K562 (cell line): ENCODE results near the gene RAP1GAP2. TPM values are rescaled to one million over a fixed set of nuclear protein-coding genes. Genes with fewer than 3 reads are reported as not detected.

ENCODE experiments used
- ATAC-seq: fragments of 200-7000 bp; cut with Tn5 transposase; 3 replicates; pipeline ENCODE4 v1.9.1; 2020; ENCODE audit warnings: moderate library complexity
- BruUV-seq: library from RNA; stranded (reverse); fragments of 400-500 nt; replicated peaks from 2 replicates; lab custom pipeline; 2021; lab: Mats Ljungman, UMichigan
- CTCF ChIA-PET: fragments of 300-600 bp; formaldehyde crosslinking; extraction: SDS; loops from one replicate; lab custom pipeline; 2021; ENCODE audit warnings: low intra/inter-chr PET ratio; lab: Yijun Ruan, JAX
- POLR2A ChIA-PET: fragments of 300-600, 350-650 bp; sonication (Branson Sonifier 250); formaldehyde crosslinking; extraction: SDS; loops from one replicate; lab custom pipeline; 2021; ENCODE audit warnings: antibody characterized with exemption, inconsistent platforms; lab: Yijun Ruan, JAX
- DNase-seq, 4 experiments: peaks; one replicate each; pipeline versions ENCODE4 v3.0.0 to v3.0.0-alpha.2; 2011 to 2018; ENCODE audit warnings: low spot score in 3 of 4, mixed read lengths in 3 of 4; ENCODE audit errors: extremely low read depth in 1 of 4
- FAIRE-seq: peaks from 2 replicates; lab custom pipeline; 2011; peaks lifted over from hg19 to GRCh38; lab: Jason Lieb, UNC
- H2AFZ ChIP-seq: 2 replicates; pipeline ENCODE4 v1.6.0; 2011; ENCODE audit warnings: low read depth, low read length, control low read depth, inconsistent platforms
- H3K27ac ChIP-seq: fragments of 200-600 bp; 3 replicates; pipeline ENCODE4 v1.8.0; 2011; ENCODE audit warnings: low read depth, mild to moderate bottlenecking, control low read depth, inconsistent platforms, low read length, moderate library complexity, mixed read lengths; ENCODE audit errors: extremely low read depth
- H3K27me3 ChIP-seq, 2 experiments: fragments of 300-600 bp in 1 of 2; 2 replicates in 1 of 2; 3 replicates in 1 of 2; pipeline versions ENCODE4 v1.6.0 to v1.8.0; 2011; ENCODE audit warnings: inconsistent platforms in 2 of 2, low read length in 2 of 2, mild to moderate bottlenecking in 1 of 2, mixed read lengths in 1 of 2, moderate library complexity in 1 of 2; ENCODE audit not compliant: control insufficient read depth in 2 of 2, insufficient read depth in 2 of 2
- H3K36me3 ChIP-seq: fragments of 300-600 bp; 3 replicates; pipeline ENCODE4 v1.8.0; 2011; ENCODE audit warnings: mild to moderate bottlenecking, low read length, inconsistent platforms; ENCODE audit not compliant: control insufficient read depth, insufficient read depth
- H3K4me1 ChIP-seq, 2 experiments: fragments of 200-600 bp in 1 of 2; replicated peaks in 1 of 2; 2 replicates in 1 of 2; 3 replicates in 1 of 2; pipeline versions ENCODE4 v1.5.1 to v1.8.0; 2011; ENCODE audit warnings: inconsistent platforms in 2 of 2, low read length in 2 of 2, mild to moderate bottlenecking in 1 of 2, mixed read lengths in 1 of 2, moderate library complexity in 1 of 2; ENCODE audit not compliant: control insufficient read depth in 2 of 2, insufficient read depth in 2 of 2
- H3K4me2 ChIP-seq: 2 replicates; pipeline ENCODE4 v1.6.1; 2011; ENCODE audit warnings: low read length, control low read depth, inconsistent platforms, mixed read lengths; ENCODE audit not compliant: insufficient read depth
- H3K4me3 ChIP-seq: fragments of 200-600 bp; sonication (generic), shearing (Covaris generic); 2 replicates; pipeline ENCODE4 v1.5.1; 2016; ENCODE audit warnings: control low read depth, inconsistent platforms
- H3K79me2 ChIP-seq: fragments of 200-600 bp; 3 replicates; pipeline ENCODE4 v1.8.0; 2011; ENCODE audit warnings: low read length, inconsistent platforms; ENCODE audit not compliant: control insufficient read depth, insufficient read depth
- H3K9ac ChIP-seq, 2 experiments: 2 replicates each; pipeline versions ENCODE4 v1.6.0 to v1.6.1; 2011; ENCODE audit warnings: low read depth in 2 of 2, low read length in 2 of 2, control low read depth in 1 of 2, inconsistent platforms in 1 of 2, mild to moderate bottlenecking in 1 of 2, mixed read lengths in 1 of 2; ENCODE audit not compliant: insufficient read depth in 1 of 2
- H3K9me1 ChIP-seq: one replicate; pipeline ENCODE4 v1.6.0; 2011; ENCODE audit warnings: inconsistent platforms, mild to moderate bottlenecking, low read length, moderate library complexity; ENCODE audit not compliant: control insufficient read depth, insufficient read depth
- H3K9me3 ChIP-seq: replicated peaks from 2 replicates; pipeline ENCODE4 v1.5.1; 2011; ENCODE audit warnings: low read depth, low read length, inconsistent platforms; ENCODE audit not compliant: control insufficient read depth, insufficient read depth
- H4K20me1 ChIP-seq: replicated peaks from 2 replicates; pipeline ENCODE4 v1.6.1; 2011; ENCODE audit warnings: low read length, inconsistent platforms, mixed read lengths; ENCODE audit not compliant: control insufficient read depth, insufficient read depth
- DPF2 ChIP-seq: fragments of 450-650 bp; IDR thresholded peaks from 2 replicates; pipeline ENCODE4 v1.6.1; 2016
- EHMT2 ChIP-seq: fragments of 450-650 bp; IDR thresholded peaks from 2 replicates; pipeline ENCODE4 v1.6.1; 2018; ENCODE audit warnings: antibody characterized with exemption
- FIP1L1 ChIP-seq: fragments of 200-400 bp; formaldehyde crosslinking; IDR thresholded peaks from 2 replicates; pipeline ENCODE4 v1.6.1; 2018; ENCODE audit warnings: mild to moderate bottlenecking, low read depth, low read length; ENCODE audit not compliant: poor library complexity, severe bottlenecking
- MIER1 ChIP-seq: fragments of 450-650 bp; IDR thresholded peaks from 2 replicates; pipeline ENCODE4 v1.6.1; 2016; ENCODE audit warnings: antibody characterized with exemption, mild to moderate bottlenecking, low read depth
- MLX ChIP-seq, 2 experiments: fragments of 450-650 bp in 1 of 2; sonication (generic) in 1 of 2; formaldehyde crosslinking; conservative IDR thresholded peaks; 2 replicates each; pipeline versions ENCODE4 v1.4.0 to v1.8.1; 2020 to 2022; ENCODE audit warnings: mild to moderate bottlenecking in 1 of 2, missing genetic modification reagents in 1 of 2
- NUFIP1 ChIP-seq: fragments of 450-650 bp; IDR thresholded peaks from 2 replicates; pipeline ENCODE4 v1.6.1; 2018; ENCODE audit not compliant: partially characterized antibody
- PHB ChIP-seq: fragments of 250-450 bp; sonication (Bioruptor Pico); IDR thresholded peaks from 2 replicates; pipeline ENCODE4 v1.5.0; 2021
- SOX6 ChIP-seq: fragments of 450-650 bp; IDR thresholded peaks from 2 replicates; pipeline ENCODE4 v1.6.1; 2014; ENCODE audit warnings: mild to moderate bottlenecking
- SPI1 ChIP-seq: IDR thresholded peaks from 2 replicates; pipeline ENCODE4 v1.6.1; 2011; ENCODE audit warnings: low read depth, low read length, control low read depth, borderline replicate concordance
- STAT5B ChIP-seq: fragments of 250-450 bp; sonication (Bioruptor Pico); IDR thresholded peaks from 2 replicates; pipeline ENCODE4 v1.8.0; 2021; ENCODE audit warnings: mild to moderate bottlenecking, inconsistent platforms
- TFE3 ChIP-seq: fragments of 450-650 bp; formaldehyde crosslinking; IDR thresholded peaks from 2 replicates; pipeline ENCODE4 v1.4.0; 2020; ENCODE audit warnings: mild to moderate bottlenecking, mixed read lengths
- ZNF263 ChIP-seq: sonication (generic); formaldehyde crosslinking; IDR thresholded peaks from 2 replicates; pipeline ENCODE4 v1.8.0; 2022; ENCODE audit warnings: mild to moderate bottlenecking, missing genetic modification reagents, borderline replicate concordance
- ZNF561 ChIP-seq: fragments of 450-650 bp; formaldehyde crosslinking; conservative IDR thresholded peaks from 2 replicates; pipeline ENCODE4 v1.4.0; 2020; ENCODE audit warnings: mild to moderate bottlenecking, moderate library complexity
- ZNF655 ChIP-seq: fragments of 250-450 bp; sonication (Bioruptor Pico); IDR thresholded peaks from 2 replicates; pipeline ENCODE4 v1.5.0; 2021
- ZZZ3 ChIP-seq: fragments of 450-650 bp; IDR thresholded peaks from 2 replicates; pipeline ENCODE4 v1.6.1; 2016; ENCODE audit warnings: antibody characterized with exemption, mild to moderate bottlenecking, moderate library complexity
- WGBS: fragments of 100-300 bp; shearing (Covaris generic); methylation state at CpG from one replicate; pipeline ENCODE4 v1.1.6; 2016; ENCODE audit warnings: low coverage, mixed read lengths; ENCODE audit not compliant: insufficient coverage; ENCODE audit errors: missing lambda C conversion rate; 5-methylcytosine and 5-hydroxymethylcytosine counted together
- in situ Hi-C: fragments of 300-500 bp; cut with MboI; formaldehyde crosslinking; loops from 4 replicates; pipeline ENCODE4 v1.15.0; 2018; ENCODE audit warnings: inconsistent platforms, mixed read lengths
- intact Hi-C: fragments of 100-400 bp; cut with micrococcal nuclease; formaldehyde crosslinking; loops from 2 replicates; pipeline ENCODE4 v1.14.2; 2022
- polyA plus RNA-seq, 8 experiments: library from polyadenylated mRNA; depleted of rRNA in 4 of 8; stranded (reverse) in 5 of 8; unstranded in 3 of 8; fragments of >200 nt; fragmentation: Nextera tagmentation in 2 of 8; fragmentation: Illumina TruSeq in 1 of 8; extraction: Ambion mirVana in 2 of 8; extraction: Trizol in 1 of 8; gene quantifications; 2 replicates each; pipeline versions ENCODE4 v1.2.1 to v1.2.3, GENCODE V29; 2011 to 2014; ENCODE audit warnings: inconsistent platforms in 1 of 8, missing spikeins in 1 of 8
- total RNA-seq, 7 experiments: library from RNA; depleted of rRNA in 6 of 7; stranded (reverse); fragments of >200 nt in 6 of 7; fragmentation: Illumina TruSeq in 2 of 7; extraction: Trizol in 2 of 7; gene quantifications; 2 replicates each; pipeline versions ENCODE4 v1.2.1 to v1.2.3, GENCODE V29; 2011 to 2021; ENCODE audit warnings: low replicate concordance in 1 of 7

RAP1GAP2 gene
- total and polyA plus RNA-seq, 9 of the 15 experiments (the other 6 are each of a cell fraction or from before 2014, with no cell fraction given): 0.01 to 1.3 (median 0.42) TPM; not detected in 1

- POLR2A ChIA-PET: no interaction called here
- CTCF ChIA-PET: no interaction called here
- WGBS: 0% methylated on average over 2 of the region's 7 CpGs
These were observed 3.4 kb downstream of the RAP1GAP2 start for GRCh38 chr17:2799653-2800052.

GRCh38 chr17:2800367-2800766 is 4.1 kb downstream of the RAP1GAP2 start:
- H3K4me1 ChIP-seq: peaks cover 0 to 12% of the 10 kb centered on the region in 2 experiments; a peak in 1 of 5 replicates
- H3K9me1 ChIP-seq: no peaks in the 10 kb centered on the region
- CTCF ChIA-PET: no interaction called here
- H2AFZ ChIP-seq: no peak overlapping the region
- H3K27me3 ChIP-seq: peaks cover 16 to 71% of the 10 kb centered on the region in 2 experiments
- H3K9ac ChIP-seq: no peak overlapping the region
- no peaks in the 10 kb centered on the region for H3K36me3 ChIP-seq
- 2% methylated on average over 11 of the region's 11 CpGs for WGBS
- H3K79me2 ChIP-seq: no peaks in the 10 kb centered on the region
- no TSS peak for BruUV-seq
- no peaks in the 10 kb centered on the region for H4K20me1 ChIP-seq
- FAIRE-seq: no peak
- no peak for DNase-seq
- intact Hi-C loops (no loop called here), in situ Hi-C loops (no loop called here)
- H3K4me3 ChIP-seq: no peak overlapping the region
- no peaks in the 10 kb centered on the region for H3K9me3 ChIP-seq
- POLR2A ChIA-PET: no interaction called here
- H3K4me2 ChIP-seq: no peak overlapping the region
- H3K27ac ChIP-seq: no peak overlapping the region
- no peak for ATAC-seq
- TF ChIP-seq MLX (CRISPR knock-in tag; conservative IDR thresholded peaks at IDR 0.05) (no peak), SPI1 (no peak), FIP1L1 (no peak), ZNF655 (CRISPR knock-in tag) (no peak), MIER1 (no peak), TFE3 (CRISPR knock-in tag) (no peak), ZNF561 (CRISPR knock-in tag) (no peak), EHMT2 (no peak), NUFIP1 (no peak), ZZZ3 (no peak)

More at GRCh38 chr17:2799653-2800052, 3.4 kb downstream of the RAP1GAP2 start:
- Histone ChIP-seq H4K20me1 (no peaks in the 10 kb centered on the region), H3K4me3 (no peak overlapping the region), H3K9me3 (no peaks in the 10 kb centered on the region), H3K9ac (no peak overlapping the region), H3K36me3 (no peaks in the 10 kb centered on the region), H3K4me2 (no peak overlapping the region), H2AFZ (no peak overlapping the region), H3K27me3 (peaks cover 16 to 70% of the 10 kb centered on the region in 2 experiments), H3K79me2 (no peaks in the 10 kb centered on the region), H3K27ac (no peak overlapping the region), H3K4me1 (peaks cover 0 to 12% of the 10 kb centered on the region in 2 experiments; a peak in 1 of 5 replicates), H3K9me1 (no peaks in the 10 kb centered on the region)
- TF ChIP-seq DPF2 (no peak), SPI1 (no peak), SOX6 (no peak), STAT5B (CRISPR knock-in tag) (no peak), FIP1L1 (no peak), ZNF263 (CRISPR knock-in tag) (no peak), PHB (no peak)
- intact Hi-C loops (no loop called here), in situ Hi-C loops (no loop called here)
- no TSS peak for BruUV-seq
- FAIRE-seq: no peak
- no peak for ATAC-seq
- no peak for DNase-seq
